Thyroid gland (tissue), 4 donors: ENCODE measurements around the gene FAM117A. TPM values are rescaled to one million over a fixed set of nuclear protein-coding genes. Genes with fewer than 3 reads are reported as not detected.

Experiments
- DNase-seq, 2 donors: peaks; one replicate each; pipeline ENCODE4 v3.0.0-alpha.2; 2019
- H3K27ac ChIP-seq, 3 donors: fragments of 200-600 bp; sonication (generic); 1 replicate in 2 of 3; 2 replicates in 1 of 3; pipeline ENCODE4 v1.5.1; 2016 to 2019; ENCODE audit warnings: mild to moderate bottlenecking in 1 of 3, moderate library complexity in 1 of 3
- H3K27me3 ChIP-seq: fragments of 200-600 bp; sonication (generic); one replicate; pipeline ENCODE4 v1.5.1; 2019
- H3K36me3 ChIP-seq, 2 donors: fragments of 200-600 bp; sonication (generic); one replicate each; pipeline ENCODE4 v1.5.1; 2016 to 2019
- H3K4me1 ChIP-seq, 2 donors: fragments of 200-600 bp; sonication (generic); one replicate each; pipeline ENCODE4 v1.5.1; 2017 to 2019
- H3K4me3 ChIP-seq, 3 donors: fragments of 200-600 bp; sonication (generic); replicated peaks in 1 of 3; 1 replicate in 2 of 3; 2 replicates in 1 of 3; pipeline ENCODE4 v1.5.1; 2016; ENCODE audit warnings: mild to moderate bottlenecking in 1 of 3
- H3K9me3 ChIP-seq: fragments of 200-600 bp; sonication (generic); one replicate; pipeline ENCODE4 v1.5.1; 2017
- CTCF ChIP-seq, 6 experiments: fragments of 200-600 bp in 3 of 6; fragments of 450-650 bp in 3 of 6; sonication (generic) in 3 of 6; IDR thresholded peaks; one replicate each; pipeline ENCODE4 v1.5.1; 2016 to 2019; ENCODE audit warnings: antibody characterized with exemption in 6 of 6, mild to moderate bottlenecking in 2 of 6, inconsistent platforms in 1 of 6, moderate library complexity in 1 of 6
- POLR2A ChIP-seq, 2 donors: fragments of 450-650 bp; IDR thresholded peaks; one replicate each; pipeline ENCODE4 v1.6.1; 2017; ENCODE audit warnings: antibody characterized with exemption in 2 of 2, mild to moderate bottlenecking in 2 of 2, moderate library complexity in 1 of 2
- whole genome bisulfite sequencing, 2 donors: methylation state at CpG; one replicate each; pipeline ENCODE4 v1.1.5; 2017; 5-methylcytosine and 5-hydroxymethylcytosine counted together
- intact Hi-C: fragments of 100-400 bp; cut with DNase I; formaldehyde crosslinking; loops from one replicate; pipeline ENCODE4 v1.15.1; 2023
- total RNA-seq, 4 donors: library from RNA; depleted of rRNA; stranded (reverse); fragments of >200 nt; gene quantifications; one replicate each; pipeline ENCODE4 v1.2.3, GENCODE V29; 2016

FAM117A gene
- total RNA-seq, 4 donors from 2014 or later: 12.4 to 41.5 (median 23.3) TPM

GRCh38 chr17:49741692-49742076 is 22.2 kb downstream of the FAM117A start:
- intact Hi-C loops: no loop called here
- peak overlapping the region in 2 of 3 donors; percentile 26 to 57 for H3K27ac ChIP-seq
- H3K27me3 ChIP-seq: no peaks in the 10 kb centered on the region
- no peak for DNase-seq
- H3K4me3 ChIP-seq: no peak overlapping the region
- TF ChIP-seq POLR2A (IDR thresholded peaks at IDR 0.05) (no peak), CTCF (IDR thresholded peaks at IDR 0.05) (no peak)
- WGBS, 2 donors: 63 to 69% methylated on average over 3 of the region's 3 CpGs
- no peaks in the 10 kb centered on the region for H3K36me3 ChIP-seq
- H3K9me3 ChIP-seq: no peaks in the 10 kb centered on the region
- peaks cover 57 to 68% of the 10 kb centered on the region in 2 donors for H3K4me1 ChIP-seq

- H3K4me3 ChIP-seq: no peak overlapping the region
- no peaks in the 10 kb centered on the region for H3K9me3 ChIP-seq
- H3K27me3 ChIP-seq: no peaks in the 10 kb centered on the region
- H3K4me1 ChIP-seq: peaks cover 57 to 70% of the 10 kb centered on the region in 2 donors
- TF ChIP-seq POLR2A (IDR thresholded peaks at IDR 0.05) (no peak), CTCF (IDR thresholded peaks at IDR 0.05) (no peak)
- intact Hi-C loops: no loop called here
- no peak for DNase-seq
- no peaks in the 10 kb centered on the region for H3K36me3 ChIP-seq
- 48 to 69% methylated on average over 5 of the region's 5 CpGs for WGBS, 2 donors
- H3K27ac ChIP-seq: peak overlapping the region; percentile 57 to 71 (median 64)
Observed at GRCh38 chr17:49741009-49741691, 22.8 kb downstream of the FAM117A start.

- peak; percentile 94 to 96 for DNase-seq
- Histone ChIP-seq H3K27me3 (no peaks in the 10 kb centered on the region), H3K4me3 (no peak overlapping the region), H3K9me3 (no peaks in the 10 kb centered on the region), H3K36me3 (no peaks in the 10 kb centered on the region), H3K27ac (peak overlapping the region; percentile 71 to 81 (median 73)), H3K4me1 (peaks cover 54 to 63% of the 10 kb centered on the region in 2 donors)
- intact Hi-C loops: no loop called here
- 36 to 39% methylated on average over 7 of the region's 7 CpGs for WGBS, 2 donors
- TF ChIP-seq CTCF (IDR thresholded peaks at IDR 0.05) (no peak), POLR2A (IDR thresholded peaks at IDR 0.05) (no peak)
Observed at GRCh38 chr17:49739641-49740271, 24.2 kb downstream of the FAM117A start.

- Histone ChIP-seq H3K4me1 (peaks cover 48 to 58% of the 10 kb centered on the region in 2 donors), H3K27me3 (no peaks in the 10 kb centered on the region), H3K27ac (peak overlapping the region; percentile 71 to 81 (median 73)), H3K4me3 (no peak overlapping the region), H3K9me3 (no peaks in the 10 kb centered on the region), H3K36me3 (no peaks in the 10 kb centered on the region)
- WGBS, 2 donors: 65 to 71% methylated on average over 5 of the region's 5 CpGs
- intact Hi-C loops: no loop called here
- DNase-seq: peak; percentile 88 to 90
- TF ChIP-seq POLR2A (IDR thresholded peaks at IDR 0.05) (no peak), CTCF (IDR thresholded peaks at IDR 0.05) (no peak)
Observed at GRCh38 chr17:49738456-49739163, 25.3 kb downstream of the FAM117A start.
